ENCODE measurements around the gene CYTH1. TPM values are rescaled to one million over a fixed set of nuclear protein-coding genes. Genes with fewer than 3 reads are reported as not detected.

The CYTH1 gene
- total and polyA plus RNA-seq, 5 donors from 2014 or later, result 202 to 487 (median 206) TPM

Other genes with a start within 250 kb of the CYTH1 start
- gene DNAH17, start 204.9 kb downstream of the CYTH1 start, total RNA-seq, result 0.57 TPM
- gene DNAH17, start 204.9 kb downstream of the CYTH1 start, polyA plus RNA-seq, result 1 to 10 TPM in 2 of 4 donors, under 1 TPM in 1, not detected in 1; 0.24 to 3.4 (median 1.1) TPM
- 407 TPM for gene USP36, start 58.5 kb upstream of the CYTH1 start, total RNA-seq
- 10 to 100 TPM; 19.6 to 22.2 (median 21.2) TPM for gene USP36, start 58.5 kb upstream of the CYTH1 start, polyA plus RNA-seq
- 1.6 TPM for gene CEP295NL, start 120.9 kb upstream of the CYTH1 start, total RNA-seq
- gene CEP295NL, start 120.9 kb upstream of the CYTH1 start, polyA plus RNA-seq, result under 1 TPM in 2 of 4 donors, not detected in 2; 0.25 to 0.78 TPM
- gene TIMP2, start 143.1 kb upstream of the CYTH1 start, total RNA-seq, result 6.5 TPM
- under 1 TPM in 3 of 4 donors, not detected in 1; 0.29 to 0.46 (median 0.35) TPM for gene TIMP2, start 143.1 kb upstream of the CYTH1 start, polyA plus RNA-seq
- 25.0 TPM for gene LGALS3BP, start 197.7 kb upstream of the CYTH1 start, total RNA-seq
- gene LGALS3BP, start 197.7 kb upstream of the CYTH1 start, polyA plus RNA-seq, result 10 to 100 TPM; 23.4 to 43.5 (median 28.8) TPM
- gene CANT1, start 227.5 kb upstream of the CYTH1 start, total RNA-seq, result 49.6 TPM
- gene CANT1, start 227.5 kb upstream of the CYTH1 start, polyA plus RNA-seq, result 10 to 100 TPM in 1 of 4 donors, 1 to 10 TPM in 3; 8.5 to 11.7 (median 9.6) TPM
- gene C1QTNF1, start 241.9 kb upstream of the CYTH1 start, total RNA-seq, result not detected
- gene C1QTNF1, start 241.9 kb upstream of the CYTH1 start, polyA plus RNA-seq, result not detected